HG03439 (cell line): ENCODE measurements around the gene DAW1.
"Not testable (repeated sequence)": the region's sequence is repeated elsewhere in the genome, so short reads cannot be mapped to it uniquely, and the experiment has no call there.

Experiments
- ATAC-seq: cut with Tn5 transposase; IDR thresholded peaks from one replicate; pipeline ENCODE4 v1.9.1; 2021; ENCODE audit warnings: mild to moderate bottlenecking, moderate library complexity; ENCODE audit not compliant: unreplicated experiment

DAW1 gene, protein sequence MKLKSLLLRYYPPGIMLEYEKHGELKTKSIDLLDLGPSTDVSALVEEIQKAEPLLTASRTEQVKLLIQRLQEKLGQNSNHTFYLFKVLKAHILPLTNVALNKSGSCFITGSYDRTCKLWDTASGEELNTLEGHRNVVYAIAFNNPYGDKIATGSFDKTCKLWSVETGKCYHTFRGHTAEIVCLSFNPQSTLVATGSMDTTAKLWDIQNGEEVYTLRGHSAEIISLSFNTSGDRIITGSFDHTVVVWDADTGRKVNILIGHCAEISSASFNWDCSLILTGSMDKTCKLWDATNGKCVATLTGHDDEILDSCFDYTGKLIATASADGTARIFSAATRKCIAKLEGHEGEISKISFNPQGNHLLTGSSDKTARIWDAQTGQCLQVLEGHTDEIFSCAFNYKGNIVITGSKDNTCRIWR

DNA sequence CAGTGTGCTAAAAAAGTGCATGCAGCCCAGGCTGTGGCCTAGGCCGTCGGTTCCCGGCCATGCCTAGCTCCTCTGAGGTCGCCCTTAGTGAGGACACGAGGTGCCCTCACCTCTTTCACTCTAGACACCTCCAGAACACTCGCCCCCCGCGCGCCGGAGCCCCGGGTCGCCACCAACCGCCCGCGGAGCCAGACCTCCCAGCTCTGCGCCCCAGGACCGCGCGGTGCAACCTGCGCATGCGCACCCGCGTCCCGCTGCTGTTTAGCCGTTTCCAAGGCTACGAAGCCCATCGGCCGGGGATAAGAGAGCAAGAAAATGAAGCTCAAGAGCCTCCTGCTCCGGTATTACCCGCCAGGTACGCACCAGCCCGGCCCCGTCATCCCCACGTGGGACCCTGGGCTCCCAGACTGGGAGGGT, at the start of gene DAW1:
Gene DAW1, plus strand, starts transcription at position 257 of the 417 bp plus-strand sequence. Its CDS starts 59 bp downstream, at position 316.
- no peak for ATAC-seq

DNA sequence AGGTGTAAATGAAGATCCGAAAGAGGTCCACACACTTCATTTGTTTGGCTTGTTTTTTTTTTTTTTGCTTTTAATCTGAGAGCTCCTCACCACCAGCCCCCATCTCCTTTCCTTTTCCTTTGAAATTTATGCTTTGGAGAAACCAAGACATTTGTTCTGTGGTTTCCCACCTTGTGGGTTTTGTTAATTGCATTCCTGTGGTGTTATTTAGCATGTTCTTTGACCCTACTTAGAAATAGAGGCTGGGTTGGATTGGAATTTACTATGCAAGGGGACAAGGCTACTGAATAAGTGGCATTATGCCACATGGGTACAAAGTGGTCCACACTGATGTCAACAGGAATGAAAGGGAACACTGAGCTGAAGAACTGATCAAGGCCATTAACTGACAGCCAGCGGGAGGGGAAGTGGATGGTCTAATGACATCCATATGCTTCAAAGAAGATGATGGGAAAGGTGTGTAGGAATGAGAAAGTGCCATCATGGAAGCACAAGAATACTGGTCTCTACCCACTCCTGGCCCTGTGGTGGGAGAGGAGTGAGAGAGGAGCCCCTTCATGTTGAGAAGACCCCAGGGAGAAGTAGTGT, 48.9 kb upstream of the DAW1 start:
- no peak for ATAC-seq

DNA sequence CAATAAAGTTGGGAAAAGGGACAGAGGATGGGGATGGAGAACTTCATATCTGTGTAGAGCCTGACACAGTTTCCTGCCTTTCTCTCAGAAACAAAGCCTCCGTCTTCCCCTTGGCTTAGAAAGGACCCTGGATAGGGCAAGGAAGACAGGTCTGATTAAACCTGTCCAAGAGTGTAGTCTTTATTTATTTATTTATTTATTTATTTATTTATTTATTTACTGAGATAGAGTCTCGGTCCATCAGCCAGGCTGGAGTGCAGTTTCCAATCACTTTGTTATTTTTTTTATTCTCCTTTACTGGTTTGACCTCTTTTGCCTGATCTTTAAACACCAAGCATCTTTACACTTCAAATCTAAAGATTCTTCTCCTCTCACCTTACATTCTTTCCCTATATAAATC, 47.5 kb upstream of the DAW1 start:
- no peak for ATAC-seq

DNA sequence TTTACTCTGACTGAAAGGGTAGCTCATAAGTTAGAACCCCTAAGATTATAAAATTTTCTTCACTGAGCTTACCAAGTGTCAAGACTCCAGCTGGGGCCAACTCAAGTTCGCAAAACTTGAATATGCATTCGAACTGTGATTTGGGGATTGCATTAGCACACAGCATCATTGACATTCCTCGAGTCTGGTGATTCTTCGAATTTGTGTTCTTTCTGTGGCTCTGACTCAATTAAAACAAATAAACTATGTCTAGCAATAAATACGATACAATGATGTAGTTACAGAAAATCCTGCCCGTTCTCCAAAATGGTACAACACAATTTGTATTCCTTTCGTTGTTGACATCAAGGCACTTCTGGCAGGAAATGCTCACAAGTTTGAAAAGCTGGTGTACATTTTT, 46.7 kb upstream of the DAW1 start:
- no peak for ATAC-seq

DNA sequence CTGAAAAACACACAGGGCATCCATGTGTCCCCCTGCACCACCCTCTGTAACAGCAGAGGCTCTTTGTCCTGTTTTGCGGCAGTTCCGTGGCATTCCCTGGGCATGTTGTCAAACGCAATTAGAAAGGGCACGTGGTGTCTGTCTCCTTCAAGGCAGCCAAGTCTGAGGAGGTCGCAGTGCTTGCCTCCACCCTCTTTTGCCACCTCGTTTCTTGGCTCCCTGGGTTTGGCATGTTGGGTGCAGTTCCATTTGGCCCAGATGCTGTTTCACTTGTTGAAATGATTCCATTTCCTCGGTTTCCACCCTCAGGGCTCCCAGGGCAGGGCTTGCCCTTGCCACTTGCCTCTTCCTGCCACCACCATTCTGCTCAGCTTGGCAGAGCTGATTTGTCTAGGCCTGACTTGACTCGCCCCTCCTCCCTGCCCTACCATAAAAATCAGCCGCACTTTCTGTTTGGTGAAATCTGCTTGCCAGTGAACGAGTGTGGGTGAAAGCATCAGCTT, 45.4 kb upstream of the DAW1 start:
- no peak for ATAC-seq

DNA sequence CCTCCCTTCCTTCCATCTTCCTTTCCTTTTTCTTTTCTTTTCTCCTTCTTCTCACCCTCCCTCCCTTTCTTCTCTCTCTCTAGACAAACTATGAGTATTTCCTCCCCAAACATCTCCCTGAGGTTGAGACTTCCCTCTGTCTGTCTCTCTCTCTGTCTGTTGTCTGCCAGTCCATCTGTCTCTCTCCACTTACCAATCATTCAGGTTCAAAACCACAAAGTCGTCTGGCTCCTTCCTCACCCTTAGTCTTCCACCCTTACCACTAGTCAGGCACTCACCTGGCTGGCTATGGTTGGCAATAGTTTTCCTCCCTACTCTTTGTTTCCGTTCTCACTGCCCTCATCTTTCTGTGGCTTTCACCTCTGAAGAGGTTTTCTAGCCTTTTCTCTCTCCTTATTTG, 44.9 kb upstream of the DAW1 start:
- no peak for ATAC-seq

DNA sequence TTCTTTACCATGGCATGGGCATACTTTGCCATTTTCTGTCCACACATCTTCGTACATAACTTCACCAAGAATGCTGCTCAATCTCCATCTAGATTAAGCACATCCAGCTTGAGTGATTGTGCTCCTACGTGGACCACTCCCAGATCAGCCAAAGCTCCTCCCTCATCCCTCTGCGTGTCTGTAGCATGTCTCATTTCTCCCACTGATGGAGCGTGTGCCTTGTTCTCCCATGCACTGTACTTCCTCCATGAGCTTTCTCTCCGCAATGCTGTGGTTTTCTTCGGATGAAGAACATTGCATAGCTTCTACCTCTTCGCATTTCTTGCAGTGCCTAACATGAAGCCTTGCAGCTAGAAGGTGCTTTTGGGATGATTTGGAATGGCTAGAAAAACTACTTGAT, 44.3 kb upstream of the DAW1 start:
- no peak for ATAC-seq

DNA sequence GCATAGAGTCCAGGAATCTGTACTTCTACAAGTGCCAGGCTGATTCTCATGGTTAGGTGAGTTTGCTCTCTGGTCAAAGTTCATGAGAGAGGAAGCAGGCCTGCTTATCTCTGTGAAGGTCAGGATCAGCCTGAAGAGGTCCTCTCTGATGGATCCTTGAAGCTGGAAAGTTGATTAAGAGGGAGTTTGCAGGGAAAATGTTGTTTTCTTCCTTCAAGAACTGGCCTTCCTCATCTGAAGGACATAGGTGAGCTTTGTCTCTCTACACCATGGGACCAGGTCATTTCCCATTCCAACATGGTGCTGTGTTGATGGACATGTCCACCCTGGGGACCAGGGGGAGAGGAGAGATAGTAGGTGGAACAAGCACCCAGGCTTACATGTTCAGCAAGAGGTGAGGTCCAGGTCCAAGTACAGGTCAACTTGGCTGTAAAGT, 42.9 kb upstream of the DAW1 start:
- ATAC-seq, result no peak

DNA sequence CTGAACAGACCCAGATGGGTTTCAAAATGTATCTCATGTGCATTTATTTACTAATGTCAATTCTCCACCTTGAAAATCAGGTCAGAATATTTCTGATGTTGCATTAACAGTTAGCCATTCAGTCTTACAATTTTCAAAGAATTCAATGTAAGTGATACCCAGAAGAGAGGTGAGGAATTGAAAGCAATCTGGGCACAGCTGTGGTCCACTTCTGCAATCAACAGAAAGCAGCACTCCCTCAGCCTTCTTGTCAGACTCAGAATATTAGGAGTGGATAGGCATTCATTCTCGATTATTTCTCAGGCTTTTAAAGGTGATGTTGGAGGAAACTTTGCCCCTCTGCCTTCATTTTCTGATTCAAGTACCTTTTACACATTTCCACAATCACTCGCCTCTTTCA, 42.1 kb upstream of the DAW1 start:
- no peak for ATAC-seq

DNA sequence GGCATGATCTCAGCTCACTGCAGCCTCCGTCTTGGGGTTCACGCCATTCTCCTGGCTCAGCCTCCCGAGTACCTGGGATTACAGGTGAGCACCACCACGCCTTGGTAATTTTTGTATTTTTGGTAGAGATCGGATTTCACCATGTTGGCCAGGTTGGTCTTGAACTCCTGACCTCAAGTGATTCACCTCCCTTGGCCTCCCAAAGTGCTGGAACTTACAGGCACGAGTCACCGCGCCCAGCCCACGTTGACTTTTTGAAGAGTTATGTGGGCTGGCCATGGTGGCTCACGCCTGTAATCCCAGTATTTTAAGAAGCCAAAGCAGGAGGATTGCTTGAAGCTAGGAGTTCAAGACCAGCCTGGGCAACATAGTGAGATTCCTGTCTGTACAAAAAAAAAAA, 37.0 kb upstream of the DAW1 start:
- no peak for ATAC-seq

DNA sequence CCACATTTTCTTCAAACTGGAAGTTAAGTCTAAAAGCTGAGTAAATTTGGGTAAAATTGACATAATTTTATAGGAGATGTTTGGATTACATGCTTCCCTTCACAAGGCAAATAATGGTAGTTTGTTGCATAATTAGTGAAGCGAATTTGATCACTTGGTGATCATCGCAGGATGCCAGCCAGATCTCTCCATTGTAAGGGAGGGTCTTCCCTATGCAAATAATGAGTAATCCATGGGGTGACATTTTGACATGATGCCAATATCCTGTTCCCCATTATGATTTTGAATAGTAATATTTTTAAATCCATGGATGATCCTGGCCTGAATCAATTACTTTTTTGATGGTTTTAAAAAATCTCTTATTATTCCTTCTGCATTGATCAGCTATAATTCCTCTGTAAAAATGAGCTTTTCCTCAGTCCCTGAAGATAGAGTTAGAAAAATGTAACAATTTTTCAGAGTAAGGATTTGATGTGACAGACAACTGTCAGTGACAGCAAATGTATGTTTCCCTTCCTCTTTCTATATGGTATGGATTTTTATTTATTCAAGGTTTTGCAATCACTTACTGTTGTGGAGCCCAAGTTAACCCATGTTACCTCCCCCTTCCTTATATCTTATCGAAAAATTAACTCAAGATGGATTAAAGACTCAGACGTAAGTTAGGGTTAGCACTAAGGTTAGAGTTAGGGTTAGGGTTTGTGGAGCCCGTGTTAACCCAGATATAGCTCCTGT, 36.3 kb upstream of the DAW1 start:
- ATAC-seq, result no peak

DNA sequence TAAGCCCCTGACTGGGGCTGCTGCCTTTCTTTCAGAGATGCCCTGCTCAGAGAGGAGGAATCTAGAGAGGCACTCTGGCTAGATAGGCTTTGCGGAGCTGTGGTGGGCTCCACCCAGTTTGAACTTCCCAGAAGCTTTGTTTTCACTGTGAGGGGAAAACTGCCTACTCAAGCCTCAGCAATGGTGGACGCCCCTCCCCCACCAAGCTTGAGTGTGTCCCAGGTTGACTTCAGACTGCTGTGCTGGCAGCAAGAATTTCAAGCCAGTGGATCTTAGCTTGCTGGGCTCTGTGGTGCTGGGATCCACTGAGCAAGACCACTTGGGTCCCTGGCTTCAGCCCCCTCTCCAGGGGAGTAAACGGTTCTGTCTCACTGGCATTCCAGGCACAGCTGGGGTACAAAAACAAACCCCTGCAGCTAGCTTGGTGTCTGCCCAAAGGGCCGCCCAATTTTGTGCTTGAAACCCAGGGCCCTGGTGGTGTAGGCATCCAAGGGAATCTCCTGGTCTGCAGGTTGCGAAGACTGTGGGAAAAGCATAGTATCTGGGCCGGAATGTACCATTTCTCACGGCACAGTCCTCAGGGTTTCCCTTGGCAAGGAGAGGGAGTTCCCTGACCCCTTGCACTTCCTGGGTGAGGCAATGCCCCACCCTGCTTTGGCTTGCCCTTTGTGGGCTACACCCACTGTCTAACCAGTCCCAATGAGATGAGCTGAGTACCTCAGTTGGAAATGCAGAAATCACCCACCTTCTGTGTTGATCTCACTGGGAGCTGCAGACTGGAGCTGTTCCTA, 31.9 kb upstream of the DAW1 start:
- not testable (repeated sequence) for ATAC-seq

DNA sequence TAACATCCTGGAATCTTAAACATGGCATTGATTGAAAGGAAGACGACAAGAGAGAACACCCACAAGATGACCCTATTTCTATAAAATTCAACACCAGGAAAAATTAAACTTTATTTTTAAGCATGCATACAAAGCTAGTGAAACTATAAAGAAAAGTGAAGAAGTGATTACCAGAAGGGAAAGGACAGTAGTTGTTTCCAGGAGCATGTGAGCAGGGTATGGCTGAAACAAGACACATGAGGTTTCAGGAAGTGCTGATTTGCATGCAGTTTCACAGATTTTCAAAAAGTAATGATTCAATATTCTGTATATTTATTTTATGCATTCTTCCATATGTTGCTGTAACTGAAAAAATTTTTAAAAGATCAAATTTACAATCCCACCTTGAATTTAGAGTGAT, 24.6 kb upstream of the DAW1 start:
- no peak for ATAC-seq

DNA sequence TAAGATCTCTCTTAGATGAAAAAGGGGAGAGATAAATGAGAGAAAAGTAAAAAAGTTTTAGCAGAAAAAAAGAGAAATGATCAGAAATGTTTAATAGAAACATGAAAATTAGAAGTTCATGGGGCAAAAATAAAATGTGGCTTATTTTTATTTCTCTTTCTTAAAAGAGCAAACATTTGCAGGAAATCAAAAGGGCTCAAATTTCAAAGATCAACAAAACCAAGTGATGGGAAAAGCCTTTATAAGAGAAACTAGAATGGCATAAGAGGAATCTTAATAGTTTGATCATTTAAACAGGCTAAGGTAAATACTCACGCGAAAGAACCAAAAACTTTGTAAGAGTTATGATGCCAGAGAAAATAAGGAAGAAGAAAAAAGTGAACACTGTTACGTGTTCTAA, 23.3 kb upstream of the DAW1 start:
- no peak for ATAC-seq

DNA sequence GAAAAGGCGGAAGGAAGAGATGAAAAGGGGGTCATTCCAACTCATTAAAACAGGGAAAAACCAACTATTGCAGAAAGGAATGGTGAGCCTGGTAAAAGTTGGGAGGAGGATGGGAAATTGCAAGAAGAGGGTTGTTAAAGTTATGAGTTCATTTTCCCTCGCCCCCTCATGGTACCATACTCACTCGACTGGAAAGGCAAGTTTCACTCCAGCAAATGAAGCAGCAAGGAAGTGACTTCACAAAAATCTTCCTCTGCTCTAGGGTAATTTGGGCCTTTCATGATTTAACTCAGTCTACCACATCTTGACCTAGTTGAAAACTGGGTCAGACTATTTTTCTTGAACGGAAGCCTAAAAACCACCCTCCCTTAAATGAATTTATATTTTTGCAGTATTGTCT, 22.8 kb upstream of the DAW1 start:
- no peak for ATAC-seq

DNA sequence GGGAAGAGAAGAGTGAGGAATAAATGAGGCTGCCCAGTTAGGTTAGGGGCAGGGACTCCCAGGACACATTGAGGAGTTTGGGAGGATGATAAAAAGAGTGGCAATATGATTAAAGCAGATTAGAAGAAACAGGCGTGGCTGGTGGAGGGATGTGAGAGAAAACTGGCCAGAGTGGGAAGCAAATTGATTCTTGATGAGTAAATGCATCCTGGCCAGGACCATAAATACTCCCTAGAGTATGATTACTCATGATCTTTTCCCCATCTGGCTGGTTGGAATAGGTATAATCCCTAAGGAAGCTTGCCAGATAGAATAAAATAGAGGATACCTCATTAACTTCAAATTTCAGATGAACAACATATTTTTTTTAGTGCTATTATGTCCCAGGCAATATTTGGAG, 21.5 kb upstream of the DAW1 start:
- no peak for ATAC-seq

DNA sequence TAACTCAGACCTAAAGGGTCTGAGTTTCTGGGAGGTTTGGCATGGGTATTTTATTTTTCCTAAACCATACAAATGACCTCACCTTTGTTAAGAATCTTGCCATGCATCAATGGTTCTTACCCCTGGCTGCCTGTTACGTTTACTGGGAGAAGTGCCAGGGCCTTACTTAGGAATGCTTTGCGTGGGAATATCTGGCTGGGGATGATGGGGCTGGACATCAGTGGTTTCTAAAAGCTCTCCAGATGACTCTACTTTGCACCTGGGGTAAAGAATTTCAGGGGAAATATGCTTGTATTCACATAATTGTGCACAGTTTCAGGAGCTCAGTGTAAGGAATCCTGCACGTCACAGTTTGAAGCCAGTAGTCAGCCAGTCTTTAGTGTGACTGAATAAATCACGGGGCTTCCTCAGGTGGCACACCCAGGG, 18.2 kb upstream of the DAW1 start:
- ATAC-seq, result no peak

DNA sequence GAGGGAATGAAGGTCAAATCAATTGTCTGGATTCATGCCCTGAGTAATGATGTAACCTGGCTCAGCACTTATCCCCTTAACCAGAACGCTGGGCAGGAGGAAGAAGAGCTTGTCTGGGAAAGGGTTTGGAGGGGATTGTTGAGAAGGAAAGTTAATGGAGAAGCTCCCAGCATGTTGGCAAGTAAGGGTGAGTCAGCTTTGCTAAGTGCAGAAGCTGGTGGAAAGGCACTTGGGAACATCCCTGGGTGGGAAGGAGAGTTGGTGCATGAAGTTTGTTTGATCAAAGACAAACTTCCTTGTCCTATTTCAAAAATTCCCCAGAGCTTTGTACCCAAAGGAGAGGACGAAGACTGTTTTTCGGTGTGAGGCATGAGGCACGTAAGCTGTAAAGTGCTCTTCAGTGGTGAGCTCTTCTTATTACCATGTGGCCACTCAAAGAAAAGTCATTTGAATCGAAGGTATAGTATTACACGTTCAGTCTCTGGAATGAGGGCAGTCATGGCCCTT, 17.6 kb upstream of the DAW1 start:
- ATAC-seq, result no peak

DNA sequence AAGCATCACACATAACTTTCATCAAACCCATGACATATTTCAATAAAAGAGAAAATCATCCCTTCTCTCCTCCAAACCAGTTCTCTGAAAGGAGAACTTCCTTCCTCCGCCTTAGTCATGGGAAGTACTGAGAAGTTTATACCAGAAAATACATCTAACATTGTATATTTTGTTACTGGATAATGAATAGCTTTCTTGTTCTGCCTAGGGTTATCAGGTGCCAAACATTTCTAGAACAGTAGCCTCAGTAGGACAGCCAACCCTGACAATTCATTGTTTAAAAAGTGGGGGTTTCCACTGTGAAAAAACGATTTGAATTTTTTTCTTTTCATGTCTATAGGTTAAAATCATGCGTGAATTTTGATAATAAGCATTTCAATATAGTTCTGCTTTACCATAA, 16.0 kb upstream of the DAW1 start:
- no peak for ATAC-seq

DNA sequence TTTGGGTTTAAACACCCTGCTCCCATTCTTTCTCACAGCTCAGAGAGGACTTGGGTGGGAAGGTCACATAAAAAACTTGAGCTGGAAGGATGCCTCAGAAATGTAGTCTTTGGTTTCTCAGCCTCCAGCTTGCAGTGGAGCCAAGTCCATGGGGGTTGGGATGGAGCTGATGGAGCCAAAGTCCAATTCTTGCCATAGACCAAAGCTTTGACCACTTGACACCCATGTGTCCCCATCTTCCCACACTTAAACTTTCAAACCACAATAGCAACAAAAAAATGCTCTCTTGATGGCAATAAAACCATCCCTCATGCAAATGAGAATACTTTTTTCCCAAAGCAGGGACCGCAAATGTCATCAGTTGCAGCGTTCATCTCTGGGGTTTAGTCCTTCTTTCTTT, 14.7 kb upstream of the DAW1 start:
- ATAC-seq, result no peak

DNA sequence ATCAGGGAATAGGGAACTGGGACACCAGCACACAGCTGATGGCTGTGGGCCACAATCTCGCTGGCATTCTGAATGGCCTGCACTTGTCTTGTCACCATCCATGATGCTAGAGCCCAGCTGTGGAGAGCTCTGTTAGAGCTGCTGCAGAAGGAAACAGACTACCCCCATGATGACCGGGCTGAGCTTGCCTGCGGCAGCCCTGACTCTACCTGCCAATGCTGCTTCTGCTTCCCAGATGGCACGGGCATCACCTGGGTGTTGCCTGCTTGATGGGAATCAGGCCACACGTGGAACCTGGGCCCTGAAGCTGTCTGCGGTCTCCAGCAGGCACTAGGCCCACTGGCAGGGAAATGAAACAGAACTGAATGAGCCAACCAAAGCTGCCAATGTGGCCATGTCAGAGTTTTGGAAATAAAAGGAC, 11.2 kb upstream of the DAW1 start:
- ATAC-seq, result no peak
